COLO829 (cell line): ENCODE results near the gene FBXO46.

Source experiments
- DNase-seq: peaks from one replicate; pipeline ENCODE4 v3.0.0; 2012; ENCODE audit warnings: low spot score

The FBXO46 gene

DNA sequence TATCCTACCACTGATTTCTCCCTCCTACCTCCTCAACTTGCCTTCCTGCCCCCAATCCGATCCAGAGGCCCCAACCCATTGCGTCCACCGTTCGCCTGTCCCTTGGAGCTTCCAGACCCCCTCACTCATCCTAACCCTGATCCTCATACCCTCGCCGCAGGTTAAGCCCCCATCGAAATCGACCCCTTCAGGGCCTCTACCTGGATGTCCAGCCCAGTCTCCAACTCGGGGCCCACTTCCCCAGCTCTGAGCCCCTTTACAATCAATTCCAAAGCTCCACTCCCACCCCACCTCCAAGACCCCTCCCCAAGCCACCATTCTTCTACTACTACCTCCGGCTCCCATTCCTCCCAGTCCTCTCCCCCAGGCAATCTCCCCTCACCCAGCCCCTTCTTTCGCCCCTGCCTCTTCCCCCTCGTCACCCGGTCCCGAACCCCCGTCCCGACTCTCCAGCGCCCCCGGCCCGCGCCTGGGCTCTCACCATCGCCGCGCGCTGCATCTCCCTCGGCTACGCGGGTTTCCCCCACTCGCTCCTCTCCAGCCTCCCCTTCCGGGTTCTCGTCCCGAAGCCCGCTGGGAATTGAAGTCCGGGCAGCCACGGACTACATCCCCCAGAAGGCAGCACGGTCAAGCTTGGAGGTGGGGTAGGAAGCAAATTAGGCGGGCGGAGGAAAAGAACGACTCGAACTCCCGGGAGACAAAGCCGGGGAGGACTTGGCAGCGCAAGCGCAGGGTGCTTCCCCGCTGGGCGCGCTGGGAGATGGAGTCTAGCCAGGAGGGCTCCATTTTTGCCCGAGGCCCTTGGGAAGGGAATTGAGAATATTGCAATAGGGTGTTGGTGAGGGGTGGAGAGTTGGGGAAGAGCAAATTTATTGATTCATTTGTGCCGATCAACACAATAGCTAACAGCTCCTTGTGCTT is at the start of gene FBXO46:
TSS of gene FBXO46 (minus strand) at position 529 of the 921 bp plus-strand sequence. CDS start 17,401 bp downstream, outside the sequence.
- DNase-seq: peak; percentile 98

DNA sequence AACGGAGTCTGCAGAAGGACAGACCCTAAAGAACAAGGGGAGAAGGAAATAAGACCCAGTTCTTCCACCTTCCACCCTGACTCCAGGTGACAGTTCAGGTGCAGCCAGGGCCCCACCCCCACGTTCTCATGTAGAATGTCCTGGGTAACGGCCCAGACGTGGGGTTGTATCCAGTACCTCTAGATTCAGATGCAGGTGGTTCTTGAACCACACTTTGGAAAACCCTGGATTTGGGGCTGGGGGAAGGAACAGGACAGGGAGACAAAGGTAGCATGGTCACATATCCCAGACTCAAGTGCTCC is 49.4 kb upstream of the FBXO46 start:
- no peak for DNase-seq

- peak; percentile 90 for DNase-seq
Observed at GRCh38 chr19:45779231-45780145, 48.8 kb upstream of the FBXO46 start.

GRCh38 chr19:45778010-45778661 is 47.4 kb upstream of the FBXO46 start:
- DNase-seq: no peak

DNA sequence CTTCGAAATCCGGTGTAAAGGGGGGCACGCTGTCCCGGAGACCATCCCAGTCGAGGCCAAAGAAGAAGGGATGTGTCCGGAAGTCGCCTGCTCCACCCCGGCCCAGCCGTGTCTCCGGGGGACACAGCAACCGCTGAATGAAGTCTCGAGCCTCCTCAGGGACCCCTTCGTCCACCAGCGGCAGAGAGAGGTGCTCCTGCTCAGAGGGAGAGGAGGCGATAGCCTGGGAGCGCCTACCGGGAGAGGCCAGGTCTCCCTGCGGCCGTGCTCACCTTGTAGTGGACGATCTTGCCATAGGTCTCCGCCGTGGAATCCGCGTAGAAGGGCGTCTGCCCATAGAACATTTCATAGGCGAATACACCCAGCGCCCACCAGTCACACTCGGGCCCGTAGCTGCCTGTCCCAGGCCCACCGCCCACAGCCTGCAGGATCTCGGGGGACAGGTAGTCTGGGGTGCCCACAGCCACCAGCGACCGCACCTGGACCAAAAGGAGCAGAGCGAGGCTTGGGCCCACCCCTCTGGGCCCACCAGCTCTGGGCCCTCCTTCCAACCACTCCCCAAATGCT is 46.8 kb upstream of the FBXO46 start:
- no peak for DNase-seq

- no peak for DNase-seq
Observed at GRCh38 chr19:45774765-45775164, 44.1 kb upstream of the FBXO46 start.

DNA sequence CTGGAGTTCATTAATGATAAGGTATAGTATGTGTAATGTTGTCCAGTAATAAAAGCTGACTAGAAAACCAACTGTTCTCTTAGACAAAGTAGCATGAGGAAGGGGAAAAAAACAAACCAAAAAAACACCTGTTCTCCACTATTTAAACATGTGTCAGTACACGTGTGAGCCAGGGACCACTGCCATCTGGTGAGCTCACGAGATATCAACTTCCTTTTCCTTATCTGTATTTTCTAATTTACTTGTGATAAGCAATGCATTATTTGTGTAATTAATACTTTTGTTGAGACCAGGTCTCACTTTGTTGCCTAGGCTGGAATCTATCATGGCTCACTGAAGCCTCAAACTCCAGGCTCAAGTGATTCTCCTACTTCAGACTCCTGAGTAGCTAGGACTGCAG is 42.7 kb upstream of the FBXO46 start:
- no peak for DNase-seq

- no peak for DNase-seq
Observed at GRCh38 chr19:45772912-45773311, 42.2 kb upstream of the FBXO46 start.

- no peak for DNase-seq
Observed at GRCh38 chr19:45772130-45772840, 41.6 kb upstream of the FBXO46 start.

- DNase-seq: no peak
Observed at GRCh38 chr19:45771311-45771933, 40.7 kb upstream of the FBXO46 start.

- peak; percentile 96 for DNase-seq
Observed at GRCh38 chr19:45770192-45771101, 39.8 kb upstream of the FBXO46 start.

DNA sequence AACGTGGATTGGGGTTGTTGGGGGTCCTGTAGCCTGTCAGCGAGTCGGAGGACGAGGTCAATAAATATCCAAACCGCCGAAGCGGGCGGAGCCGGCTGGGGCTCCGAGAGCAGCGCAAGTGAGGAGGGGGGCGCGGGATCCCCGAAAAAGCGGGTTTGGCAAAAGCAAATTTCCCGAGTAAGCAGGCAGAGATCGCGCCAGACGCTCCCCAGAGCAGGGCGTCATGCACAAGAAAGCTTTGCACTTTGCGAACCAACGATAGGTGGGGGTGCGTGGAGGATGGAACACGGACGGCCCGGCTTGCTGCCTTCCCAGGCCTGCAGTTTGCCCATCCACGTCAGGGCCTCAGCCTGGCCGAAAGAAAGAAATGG is 39.1 kb upstream of the FBXO46 start:
- DNase-seq: no peak

DNA sequence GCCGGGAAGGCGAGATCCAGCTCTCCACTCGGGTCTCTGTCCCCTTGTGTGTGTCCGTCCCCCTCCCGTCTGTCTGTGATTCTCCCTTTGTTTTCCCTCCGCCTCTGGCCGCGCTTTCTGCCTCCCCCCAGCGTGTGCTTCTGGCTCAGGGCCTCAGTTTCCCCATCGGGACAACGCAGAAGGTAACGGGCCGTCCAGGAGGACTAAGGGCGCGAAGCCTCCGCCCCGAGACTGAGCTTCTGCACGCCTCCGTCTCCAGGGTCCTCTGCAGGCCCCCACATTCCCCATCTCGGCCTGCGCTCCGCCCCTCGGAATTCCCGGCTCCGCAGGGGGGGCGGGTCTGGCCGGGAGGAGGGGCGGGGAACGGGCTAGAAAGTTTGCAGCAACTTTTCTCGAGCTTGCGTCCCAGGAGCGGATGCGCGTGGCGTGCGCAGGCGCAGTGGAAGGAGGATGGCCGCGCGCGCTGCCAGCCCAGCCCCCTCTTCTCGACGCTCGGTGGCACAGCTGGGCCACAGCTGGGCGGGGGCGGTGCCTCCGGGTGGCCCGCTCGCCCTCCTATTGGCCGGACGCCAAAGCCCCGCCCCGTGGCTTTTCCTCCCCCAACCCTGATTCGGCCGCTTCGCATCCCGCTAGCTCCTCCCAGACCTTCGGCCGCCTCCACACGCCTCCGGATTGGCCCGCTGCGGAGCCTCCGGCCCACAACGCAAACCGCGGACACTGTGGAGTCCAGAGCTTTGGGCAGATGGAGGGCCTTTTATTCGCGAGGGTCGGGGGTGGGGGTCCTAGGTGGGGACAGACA is 38.5 kb upstream of the FBXO46 start, which contains the start of gene SIX5:
TSS of gene SIX5 (minus strand) at position 269 of the 799 bp plus-strand sequence. CDS start 408 bp downstream, outside the sequence.
- DNase-seq: peak; percentile 99

DNA sequence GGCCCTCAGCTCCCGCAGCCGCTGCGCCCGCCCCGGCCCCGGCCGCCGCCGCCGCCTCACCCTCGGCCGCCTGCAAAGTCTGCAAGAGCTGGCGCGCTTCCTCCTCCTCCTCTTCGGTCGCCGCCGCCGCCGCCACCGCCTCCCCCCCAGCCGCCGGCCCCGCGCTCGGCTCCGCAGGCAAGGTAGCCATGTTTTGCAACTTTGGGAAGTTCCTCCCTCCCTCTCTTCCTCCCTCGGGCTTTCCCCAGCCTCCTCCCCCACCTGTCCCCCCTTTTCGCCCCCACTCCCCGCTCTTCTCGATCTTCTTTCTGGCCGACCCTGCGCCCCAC is 37.9 kb upstream of the FBXO46 start:
- DNase-seq: no peak

- DNase-seq: no peak
Observed at GRCh38 chr19:45767881-45768654, 37.4 kb upstream of the FBXO46 start.

DNA sequence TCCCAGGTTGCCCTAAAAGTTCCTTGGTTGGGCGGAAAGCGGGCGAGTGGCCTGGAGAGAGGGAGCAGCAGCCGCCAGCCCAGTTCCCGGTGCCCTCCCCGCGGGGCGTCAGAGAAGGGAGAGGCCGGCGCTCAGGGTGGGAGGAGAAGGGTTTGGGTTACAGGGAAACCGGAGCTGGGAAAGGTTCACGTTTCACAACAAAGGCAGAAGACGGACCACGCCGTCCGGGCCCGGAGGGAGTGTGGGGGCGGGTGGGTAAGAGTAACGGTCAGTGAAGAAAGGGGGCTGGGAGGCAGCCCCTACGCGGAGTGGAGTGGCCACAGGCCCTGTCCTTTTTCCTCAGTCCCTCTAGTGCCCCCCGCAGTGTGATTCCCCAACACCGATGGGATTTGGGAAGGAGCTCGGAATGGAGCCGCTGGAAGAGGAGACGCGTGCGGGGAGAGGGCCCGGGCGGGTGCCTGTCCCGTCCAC is 36.7 kb upstream of the FBXO46 start:
- no peak for DNase-seq

DNA sequence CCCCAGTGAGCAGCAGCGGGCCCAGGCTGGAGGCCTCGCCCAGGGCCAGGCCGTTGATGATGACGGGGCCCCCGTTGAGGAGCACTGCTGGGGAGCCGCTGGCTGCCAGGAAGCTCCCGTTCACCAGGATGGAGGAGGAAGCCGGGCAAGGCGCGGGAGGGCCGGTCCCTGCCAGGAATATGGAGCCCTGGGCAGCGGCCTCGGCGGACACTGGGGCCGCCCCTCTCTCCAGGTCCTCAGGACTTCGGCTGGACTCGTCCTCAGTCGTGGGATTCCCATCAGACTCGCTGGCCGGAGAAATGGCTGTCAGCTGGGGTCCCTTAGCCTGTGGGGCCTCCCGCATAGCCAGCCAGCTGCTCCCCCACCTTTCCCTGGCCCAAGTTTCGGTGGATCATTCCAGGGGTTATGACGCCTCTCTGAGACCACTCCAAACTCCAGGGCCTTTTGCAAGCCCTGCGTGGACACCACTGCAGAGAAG is 36.2 kb upstream of the FBXO46 start:
- no peak for DNase-seq

GRCh38 chr19:45766296-45766868 is 35.7 kb upstream of the FBXO46 start:
- no peak for DNase-seq
